WTC11 (cell line): ENCODE results near the gene PPP1R16B.

Experiments used
- CREM ChIP-seq: sonication (generic); formaldehyde crosslinking; IDR thresholded peaks from 2 replicates; pipeline ENCODE4 v1.8.1; 2022; ENCODE audit warnings: mild to moderate bottlenecking, missing genetic modification reagents, moderate library complexity
- FOXK1 ChIP-seq: sonication (generic); formaldehyde crosslinking; IDR thresholded peaks from 2 replicates; pipeline ENCODE4 v1.8.0; 2022; ENCODE audit warnings: mild to moderate bottlenecking, moderate library complexity, missing genetic modification reagents
- JUN ChIP-seq: sonication (generic); formaldehyde crosslinking; IDR thresholded peaks from 2 replicates; pipeline ENCODE4 v1.8.0; 2023; ENCODE audit warnings: mild to moderate bottlenecking, missing genetic modification reagents
- NR1H2 ChIP-seq: sonication (generic); formaldehyde crosslinking; IDR thresholded peaks from 2 replicates; pipeline ENCODE4 v1.9.0; 2021; ENCODE audit warnings: mild to moderate bottlenecking, moderate library complexity, missing genetic modification reagents
- SMAD3 ChIP-seq: sonication (generic); formaldehyde crosslinking; IDR thresholded peaks from 2 replicates; pipeline ENCODE4 v1.8.0; 2022; ENCODE audit warnings: missing genetic modification reagents, mild to moderate bottlenecking, borderline replicate concordance
- ZNF416 ChIP-seq: fragments of 250-450 bp; sonication (Bioruptor Pico); IDR thresholded peaks from 2 replicates; pipeline ENCODE4 v1.9.0; 2021; ENCODE audit warnings: mild to moderate bottlenecking, inconsistent platforms
- TF ChIP-seq, protein P1 (sequence below): sonication (generic); formaldehyde crosslinking; IDR thresholded peaks from 2 replicates; pipeline ENCODE4 v1.8.0; 2022; ENCODE audit warnings: missing genetic modification reagents
- TF ChIP-seq, protein P2 (sequence below): fragments of 200-600 bp; IDR thresholded peaks from 2 replicates; pipeline ENCODE4 v1.8.0; 2022; ENCODE audit warnings: antibody characterized with exemption
- TF ChIP-seq, protein P3 (sequence below): sonication (generic); formaldehyde crosslinking; IDR thresholded peaks from 2 replicates; pipeline ENCODE4 v1.8.0; 2022; ENCODE audit warnings: mild to moderate bottlenecking, missing genetic modification reagents
- TF ChIP-seq, protein P4 (sequence below): sonication (generic); formaldehyde crosslinking; IDR thresholded peaks from 2 replicates; pipeline ENCODE4 v1.8.1; 2023; ENCODE audit warnings: mild to moderate bottlenecking, missing genetic modification reagents, moderate library complexity
- TF ChIP-seq, protein P5 (sequence below): sonication (generic); formaldehyde crosslinking; IDR thresholded peaks from 2 replicates; pipeline ENCODE4 v1.8.1; 2022; ENCODE audit warnings: low read depth, mild to moderate bottlenecking, moderate library complexity, missing genetic modification reagents, borderline replicate concordance
- TF ChIP-seq, protein P6 (sequence below): sonication (generic); formaldehyde crosslinking; IDR thresholded peaks from 2 replicates; pipeline ENCODE4 v1.8.0; 2022; ENCODE audit warnings: mild to moderate bottlenecking, missing genetic modification reagents
- TF ChIP-seq, protein P7 (sequence below): sonication (generic); formaldehyde crosslinking; IDR thresholded peaks from 2 replicates; pipeline ENCODE4 v1.8.1; 2022; ENCODE audit warnings: mild to moderate bottlenecking, missing genetic modification reagents, moderate library complexity, borderline replicate concordance

DNA sequence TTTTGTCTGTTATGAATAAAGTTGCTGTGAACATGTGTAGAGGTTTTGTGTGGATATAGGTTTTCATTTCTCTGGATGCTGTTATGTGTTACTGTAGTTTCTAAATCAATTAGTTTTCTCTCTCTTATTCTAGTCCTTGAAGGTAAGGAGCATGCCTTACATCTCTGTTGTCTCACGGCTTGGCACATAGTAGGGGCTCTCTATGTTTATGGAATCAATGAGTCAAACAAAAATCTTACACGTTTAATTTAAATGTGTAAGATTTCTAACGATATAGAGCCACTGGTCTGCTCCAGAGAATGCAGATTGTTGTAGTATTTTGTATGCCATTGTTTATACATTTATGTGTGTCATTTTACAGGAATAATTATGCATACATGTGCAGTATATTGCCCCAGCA lies 141.3 kb downstream of the PPP1R16B start:
- TF ChIP-seq JUN (CRISPR knock-in tag) (no peak), NR1H2 (CRISPR knock-in tag) (no peak), ZNF416 (CRISPR knock-in tag) (no peak), CREM (CRISPR knock-in tag) (no peak), SMAD3 (no peak), FOXK1 (CRISPR knock-in tag) (no peak)
- TF ChIP-seq, protein P1, sequence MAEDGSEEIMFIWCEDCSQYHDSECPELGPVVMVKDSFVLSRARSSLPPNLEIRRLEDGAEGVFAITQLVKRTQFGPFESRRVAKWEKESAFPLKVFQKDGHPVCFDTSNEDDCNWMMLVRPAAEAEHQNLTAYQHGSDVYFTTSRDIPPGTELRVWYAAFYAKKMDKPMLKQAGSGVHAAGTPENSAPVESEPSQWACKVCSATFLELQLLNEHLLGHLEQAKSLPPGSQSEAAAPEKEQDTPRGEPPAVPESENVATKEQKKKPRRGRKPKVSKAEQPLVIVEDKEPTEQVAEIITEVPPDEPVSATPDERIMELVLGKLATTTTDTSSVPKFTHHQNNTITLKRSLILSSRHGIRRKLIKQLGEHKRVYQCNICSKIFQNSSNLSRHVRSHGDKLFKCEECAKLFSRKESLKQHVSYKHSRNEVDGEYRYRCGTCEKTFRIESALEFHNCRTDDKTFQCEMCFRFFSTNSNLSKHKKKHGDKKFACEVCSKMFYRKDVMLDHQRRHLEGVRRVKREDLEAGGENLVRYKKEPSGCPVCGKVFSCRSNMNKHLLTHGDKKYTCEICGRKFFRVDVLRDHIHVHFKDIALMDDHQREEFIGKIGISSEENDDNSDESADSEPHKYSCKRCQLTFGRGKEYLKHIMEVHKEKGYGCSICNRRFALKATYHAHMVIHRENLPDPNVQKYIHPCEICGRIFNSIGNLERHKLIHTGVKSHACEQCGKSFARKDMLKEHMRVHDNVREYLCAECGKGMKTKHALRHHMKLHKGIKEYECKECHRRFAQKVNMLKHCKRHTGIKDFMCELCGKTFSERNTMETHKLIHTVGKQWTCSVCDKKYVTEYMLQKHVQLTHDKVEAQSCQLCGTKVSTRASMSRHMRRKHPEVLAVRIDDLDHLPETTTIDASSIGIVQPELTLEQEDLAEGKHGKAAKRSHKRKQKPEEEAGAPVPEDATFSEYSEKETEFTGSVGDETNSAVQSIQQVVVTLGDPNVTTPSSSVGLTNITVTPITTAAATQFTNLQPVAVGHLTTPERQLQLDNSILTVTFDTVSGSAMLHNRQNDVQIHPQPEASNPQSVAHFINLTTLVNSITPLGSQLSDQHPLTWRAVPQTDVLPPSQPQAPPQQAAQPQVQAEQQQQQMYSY (CRISPR knock-in tag), result no peak
- TF ChIP-seq, protein P2, sequence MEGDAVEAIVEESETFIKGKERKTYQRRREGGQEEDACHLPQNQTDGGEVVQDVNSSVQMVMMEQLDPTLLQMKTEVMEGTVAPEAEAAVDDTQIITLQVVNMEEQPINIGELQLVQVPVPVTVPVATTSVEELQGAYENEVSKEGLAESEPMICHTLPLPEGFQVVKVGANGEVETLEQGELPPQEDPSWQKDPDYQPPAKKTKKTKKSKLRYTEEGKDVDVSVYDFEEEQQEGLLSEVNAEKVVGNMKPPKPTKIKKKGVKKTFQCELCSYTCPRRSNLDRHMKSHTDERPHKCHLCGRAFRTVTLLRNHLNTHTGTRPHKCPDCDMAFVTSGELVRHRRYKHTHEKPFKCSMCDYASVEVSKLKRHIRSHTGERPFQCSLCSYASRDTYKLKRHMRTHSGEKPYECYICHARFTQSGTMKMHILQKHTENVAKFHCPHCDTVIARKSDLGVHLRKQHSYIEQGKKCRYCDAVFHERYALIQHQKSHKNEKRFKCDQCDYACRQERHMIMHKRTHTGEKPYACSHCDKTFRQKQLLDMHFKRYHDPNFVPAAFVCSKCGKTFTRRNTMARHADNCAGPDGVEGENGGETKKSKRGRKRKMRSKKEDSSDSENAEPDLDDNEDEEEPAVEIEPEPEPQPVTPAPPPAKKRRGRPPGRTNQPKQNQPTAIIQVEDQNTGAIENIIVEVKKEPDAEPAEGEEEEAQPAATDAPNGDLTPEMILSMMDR, result no peak
- TF ChIP-seq, protein P3, sequence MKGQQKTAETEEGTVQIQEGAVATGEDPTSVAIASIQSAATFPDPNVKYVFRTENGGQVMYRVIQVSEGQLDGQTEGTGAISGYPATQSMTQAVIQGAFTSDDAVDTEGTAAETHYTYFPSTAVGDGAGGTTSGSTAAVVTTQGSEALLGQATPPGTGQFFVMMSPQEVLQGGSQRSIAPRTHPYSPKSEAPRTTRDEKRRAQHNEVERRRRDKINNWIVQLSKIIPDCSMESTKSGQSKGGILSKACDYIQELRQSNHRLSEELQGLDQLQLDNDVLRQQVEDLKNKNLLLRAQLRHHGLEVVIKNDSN (CRISPR knock-in tag), result no peak
- TF ChIP-seq, protein P4, sequence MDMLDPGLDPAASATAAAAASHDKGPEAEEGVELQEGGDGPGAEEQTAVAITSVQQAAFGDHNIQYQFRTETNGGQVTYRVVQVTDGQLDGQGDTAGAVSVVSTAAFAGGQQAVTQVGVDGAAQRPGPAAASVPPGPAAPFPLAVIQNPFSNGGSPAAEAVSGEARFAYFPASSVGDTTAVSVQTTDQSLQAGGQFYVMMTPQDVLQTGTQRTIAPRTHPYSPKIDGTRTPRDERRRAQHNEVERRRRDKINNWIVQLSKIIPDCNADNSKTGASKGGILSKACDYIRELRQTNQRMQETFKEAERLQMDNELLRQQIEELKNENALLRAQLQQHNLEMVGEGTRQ, result no peak
- TF ChIP-seq, protein P5, sequence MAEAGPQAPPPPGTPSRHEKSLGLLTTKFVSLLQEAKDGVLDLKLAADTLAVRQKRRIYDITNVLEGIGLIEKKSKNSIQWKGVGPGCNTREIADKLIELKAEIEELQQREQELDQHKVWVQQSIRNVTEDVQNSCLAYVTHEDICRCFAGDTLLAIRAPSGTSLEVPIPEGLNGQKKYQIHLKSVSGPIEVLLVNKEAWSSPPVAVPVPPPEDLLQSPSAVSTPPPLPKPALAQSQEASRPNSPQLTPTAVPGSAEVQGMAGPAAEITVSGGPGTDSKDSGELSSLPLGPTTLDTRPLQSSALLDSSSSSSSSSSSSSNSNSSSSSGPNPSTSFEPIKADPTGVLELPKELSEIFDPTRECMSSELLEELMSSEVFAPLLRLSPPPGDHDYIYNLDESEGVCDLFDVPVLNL (CRISPR knock-in tag), result no peak
- TF ChIP-seq, protein P6, sequence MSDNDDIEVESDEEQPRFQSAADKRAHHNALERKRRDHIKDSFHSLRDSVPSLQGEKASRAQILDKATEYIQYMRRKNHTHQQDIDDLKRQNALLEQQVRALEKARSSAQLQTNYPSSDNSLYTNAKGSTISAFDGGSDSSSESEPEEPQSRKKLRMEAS (CRISPR knock-in tag), result no peak
- TF ChIP-seq, protein P7, sequence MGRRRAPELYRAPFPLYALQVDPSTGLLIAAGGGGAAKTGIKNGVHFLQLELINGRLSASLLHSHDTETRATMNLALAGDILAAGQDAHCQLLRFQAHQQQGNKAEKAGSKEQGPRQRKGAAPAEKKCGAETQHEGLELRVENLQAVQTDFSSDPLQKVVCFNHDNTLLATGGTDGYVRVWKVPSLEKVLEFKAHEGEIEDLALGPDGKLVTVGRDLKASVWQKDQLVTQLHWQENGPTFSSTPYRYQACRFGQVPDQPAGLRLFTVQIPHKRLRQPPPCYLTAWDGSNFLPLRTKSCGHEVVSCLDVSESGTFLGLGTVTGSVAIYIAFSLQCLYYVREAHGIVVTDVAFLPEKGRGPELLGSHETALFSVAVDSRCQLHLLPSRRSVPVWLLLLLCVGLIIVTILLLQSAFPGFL (CRISPR knock-in tag), result no peak
